GM10248 (cell line): Measurements from ENCODE around the gene JARID2.

Experiments used
- CTCF ChIA-PET: fragments of 300-600 bp; sonication (Branson Sonifier 250); formaldehyde crosslinking; extraction: SDS; loops from one replicate; lab custom pipeline; 2021; ENCODE audit warnings: antibody characterized with exemption; lab: Yijun Ruan, JAX
- POLR2A ChIA-PET: fragments of 350-650 bp; sonication (Branson Sonifier 250); formaldehyde crosslinking; extraction: SDS; loops from one replicate; lab custom pipeline; 2020; ENCODE audit warnings: antibody characterized with exemption; lab: Yijun Ruan, JAX
- DNase-seq: peaks from one replicate; pipeline ENCODE4 v3.0.0; 2012; ENCODE audit errors: extremely low spot score
- CTCF ChIP-seq: IDR thresholded peaks from 2 replicates; pipeline ENCODE4 v1.5.1; 2012; ENCODE audit warnings: mild to moderate bottlenecking, low read depth; ENCODE audit errors: extremely low read depth, missing control alignments, control extremely low read depth

The JARID2 gene

GRCh38 chr6:15255909-15256395 is 10.1 kb downstream of the JARID2 start:
- no peak for TF ChIP-seq CTCF
- POLR2A ChIA-PET, result interaction anchor here (1.2 kb wide), 1 partner anchor 22 kb away, joined by 3 read pairs; no protein-coding TSS in a partner anchor
- CTCF ChIA-PET, result interaction anchor here (0.7 to 4.1 kb wide), 2 partner anchors 11 to 69 kb away, joined by 3 to 37 read pairs; no protein-coding TSS in a partner anchor
- no peak for DNase-seq

- POLR2A ChIA-PET, result interaction anchor here (1.2 kb wide), 1 partner anchor 22 kb away, joined by 3 read pairs; no protein-coding TSS in a partner anchor
- CTCF ChIA-PET, result interaction anchor here (0.7 to 4.1 kb wide), 2 partner anchors 10 to 69 kb away, joined by 3 to 37 read pairs; no protein-coding TSS in a partner anchor
- DNase-seq, result no peak
- TF ChIP-seq CTCF, result no peak
Observed at GRCh38 chr6:15256538-15257271, 10.8 kb downstream of the JARID2 start.

GRCh38 chr6:15257357-15258132 is 11.7 kb downstream of the JARID2 start:
- ChIA-PET CTCF (no interaction called here), POLR2A (no interaction called here)
- TF ChIP-seq CTCF, result no peak
- DNase-seq, result no peak

GRCh38 chr6:15259766-15260098 is 13.9 kb downstream of the JARID2 start:
- CTCF ChIA-PET, result interaction anchor here (1.0 to 1.7 kb wide), 3 partner anchors 11 to 43 kb away, joined by 3 to 10 read pairs (median 10); no protein-coding TSS in a partner anchor
- POLR2A ChIA-PET, result no interaction called here
- no peak for DNase-seq
- TF ChIP-seq CTCF, result no peak

GRCh38 chr6:15260099-15260821 is 14.4 kb downstream of the JARID2 start:
- no peak for TF ChIP-seq CTCF
- ChIA-PET POLR2A (interaction anchor here (0.6 kb wide), 1 partner anchor 1118 kb away, joined by 4 read pairs; no protein-coding TSS in a partner anchor), CTCF (interaction anchor here (0.7 to 1.7 kb wide), 5 partner anchors 11 to 129 kb away, joined by 3 to 10 read pairs (median 6); no protein-coding TSS in a partner anchor)
- no peak for DNase-seq
